GM12878 (cell line): Measurements from ENCODE around the gene GAS6. TPM values are rescaled to one million over a fixed set of nuclear protein-coding genes. Genes with fewer than 3 reads are reported as not detected.
"Not testable (repeated sequence)": the region's sequence is repeated elsewhere in the genome, so short reads cannot be mapped to it uniquely, and the experiment has no call there.

Source experiments
- ATAC-seq: fragments of 200-7000 bp; cut with Tn5 transposase; 3 replicates; pipeline ENCODE4 v1.9.1; 2020; ENCODE audit warnings: mild to moderate bottlenecking, moderate library complexity
- BruUV-seq: library from RNA; stranded (reverse); fragments of 400-500 nt; replicated peaks from 2 replicates; lab custom pipeline; 2021; lab: Mats Ljungman, UMichigan
- CTCF ChIA-PET: fragments of 300-600 bp; sonication (Branson Sonifier 250); formaldehyde crosslinking; extraction: SDS; loops from one replicate; lab custom pipeline; 2021; ENCODE audit warnings: inconsistent platforms; lab: Yijun Ruan, JAX
- POLR2A ChIA-PET: fragments of 350-600 bp; formaldehyde crosslinking; extraction: SDS; loops from one replicate; lab custom pipeline; 2021; ENCODE audit warnings: inconsistent platforms; lab: Charles Lee
- RAD21 ChIA-PET: fragments of 300-600 bp; sonication (Branson Sonifier 250); formaldehyde crosslinking; loops from one replicate; lab custom pipeline; 2023; ENCODE audit warnings: antibody characterized with exemption; ENCODE audit not compliant: unreplicated experiment; lab: Charles Lee
- SMC1A ChIA-PET: fragments of 300-600 bp; sonication (Branson Sonifier 250); formaldehyde crosslinking; loops from one replicate; lab custom pipeline; 2023; ENCODE audit not compliant: unreplicated experiment, uncharacterized antibody; lab: Charles Lee
- DNase-seq: peaks from one replicate; pipeline ENCODE4 v3.0.0-alpha.2; 2011; ENCODE audit warnings: low read depth, low spot score
- FAIRE-seq: peaks from 3 replicates; lab custom pipeline; 2011; peaks lifted over from hg19 to GRCh38; lab: Jason Lieb, UNC
- H2AFZ ChIP-seq: 2 replicates; pipeline ENCODE4 v1.6.0; 2011; ENCODE audit warnings: low read depth, low read length, control low read depth; ENCODE audit not compliant: control insufficient read depth
- H3K27ac ChIP-seq: 2 replicates; pipeline ENCODE4 v1.5.1; 2011; ENCODE audit warnings: control low read depth; ENCODE audit not compliant: control insufficient read depth, insufficient read depth
- H3K27me3 ChIP-seq, 2 experiments: replicated peaks in 1 of 2; 2 replicates each; pipeline versions ENCODE4 v1.6.0 to v1.6.1; 2011; ENCODE audit warnings: low read length in 1 of 2; ENCODE audit not compliant: control insufficient read depth in 2 of 2, insufficient read depth in 2 of 2
- H3K36me3 ChIP-seq, 2 experiments: 2 replicates each; pipeline ENCODE4 v1.5.1; 2011; ENCODE audit warnings: low read length in 1 of 2; ENCODE audit not compliant: control insufficient read depth in 2 of 2, insufficient read depth in 2 of 2
- H3K4me1 ChIP-seq: 2 replicates; pipeline ENCODE4 v1.6.1; 2011; ENCODE audit warnings: mild to moderate bottlenecking, low read length, moderate library complexity, mixed read lengths; ENCODE audit not compliant: control insufficient read depth, insufficient read depth
- H3K4me2 ChIP-seq: 2 replicates; pipeline ENCODE4 v1.6.0; 2011; ENCODE audit warnings: control low read depth; ENCODE audit not compliant: control insufficient read depth, insufficient read depth
- H3K4me3 ChIP-seq: fragments of 200-600 bp; sonication (generic); 2 replicates; pipeline ENCODE4 v1.5.1; 2016
- H3K79me2 ChIP-seq: 2 replicates; pipeline ENCODE4 v1.6.0; 2011; ENCODE audit warnings: low read length; ENCODE audit not compliant: control insufficient read depth, insufficient read depth
- H3K9ac ChIP-seq: 2 replicates; pipeline ENCODE4 v1.8.0; 2011; ENCODE audit warnings: low read length, control low read depth, mixed read lengths; ENCODE audit not compliant: control insufficient read depth, insufficient read depth
- H3K9me3 ChIP-seq: replicated peaks from 3 replicates; pipeline ENCODE4 v1.5.1; 2011; ENCODE audit warnings: mild to moderate bottlenecking, low read length; ENCODE audit not compliant: control insufficient read depth, insufficient read depth
- H4K20me1 ChIP-seq: 2 replicates; pipeline ENCODE4 v1.6.0; 2011; ENCODE audit not compliant: control insufficient read depth, insufficient read depth
- BCL3 ChIP-seq: IDR thresholded peaks from 2 replicates; pipeline ENCODE4 v1.6.1; 2011; ENCODE audit warnings: borderline replicate concordance, low read depth, mild to moderate bottlenecking, moderate library complexity, low read length; ENCODE audit not compliant: insufficient read depth, poor library complexity, severe bottlenecking
- BHLHE40 ChIP-seq, 2 experiments: fragments of 450-650 bp in 1 of 2; IDR thresholded peaks; 2 replicates each; pipeline ENCODE4 v1.6.1; 2011 to 2017; ENCODE audit warnings: low read depth in 2 of 2, borderline replicate concordance in 1 of 2, improper control_type of control experiment in 1 of 2, low read length in 1 of 2, mild to moderate bottlenecking in 1 of 2
- CBFB ChIP-seq: IDR thresholded peaks from 2 replicates; pipeline ENCODE4 v1.6.1; 2016; ENCODE audit warnings: antibody characterized with exemption, low read depth
- HDAC6 ChIP-seq: fragments of 200-600 bp; sonication (generic); IDR thresholded peaks from one replicate; pipeline ENCODE4 v1.8.0; 2017; ENCODE audit warnings: antibody characterized with exemption; ENCODE audit not compliant: unreplicated experiment
- MYB ChIP-seq: fragments of 150-350 bp; IDR thresholded peaks from 2 replicates; pipeline ENCODE4 v1.6.1; 2014; ENCODE audit warnings: mild to moderate bottlenecking, low read depth, low read length, borderline replicate concordance
- PBX3 ChIP-seq: IDR thresholded peaks from 2 replicates; pipeline ENCODE4 v1.6.1; 2011; ENCODE audit warnings: mild to moderate bottlenecking, low read depth, low read length, moderate library complexity; ENCODE audit not compliant: insufficient replicate concordance
- POU2F2 ChIP-seq: IDR thresholded peaks from 3 replicates; pipeline ENCODE4 v1.6.1; 2011; ENCODE audit warnings: low read depth, mild to moderate bottlenecking, low read length, borderline replicate concordance
- SPI1 ChIP-seq: IDR thresholded peaks from 2 replicates; pipeline ENCODE4 v1.6.1; 2011; ENCODE audit warnings: low read depth, mild to moderate bottlenecking, low read length, moderate library complexity, borderline replicate concordance; ENCODE audit not compliant: insufficient read depth
- ZNF207 ChIP-seq: fragments of 450-650 bp; IDR thresholded peaks from 2 replicates; pipeline ENCODE4 v1.6.1; 2014; ENCODE audit warnings: antibody characterized with exemption, mild to moderate bottlenecking, borderline replicate concordance
- ZNF217 ChIP-seq: fragments of 450-650 bp; IDR thresholded peaks from 2 replicates; pipeline ENCODE4 v1.6.1; 2017; ENCODE audit warnings: antibody characterized with exemption, mild to moderate bottlenecking
- WGBS: methylation state at CpG from one replicate; pipeline ENCODE4 v1.1.6; 2016; ENCODE audit warnings: low lambda C conversion rate; ENCODE audit not compliant: insufficient replicate concordance, insufficient coverage; ENCODE audit errors: missing lambda C conversion rate; 5-methylcytosine and 5-hydroxymethylcytosine counted together
- in situ Hi-C: fragments of 300-500 bp; cut with MboI; formaldehyde crosslinking; loops from 9 replicates; pipeline ENCODE4 v1.14.3; 2018; ENCODE audit warnings: mixed read lengths
- intact Hi-C: fragments of 100-400 bp; cut with micrococcal nuclease; formaldehyde crosslinking; loops from one replicate; pipeline ENCODE4 v1.14.2; 2022; ENCODE audit not compliant: unreplicated experiment
- polyA plus RNA-seq, 11 experiments: library from polyadenylated mRNA; depleted of rRNA in 4 of 11; unstranded in 6 of 11; stranded (reverse) in 5 of 11; fragments of >200 nt; fragmentation: Nextera tagmentation in 4 of 11; fragmentation: Illumina TruSeq in 1 of 11; extraction: Ambion mirVana in 4 of 11; extraction: Trizol in 1 of 11; gene quantifications; 1 replicate in 1 of 11; 2 replicates in 10 of 11; pipeline versions ENCODE4 v1.2.1 to v1.2.3, GENCODE V29; 2011 to 2016; ENCODE audit warnings: inconsistent platforms in 2 of 11, missing spikeins in 2 of 11, low read depth in 1 of 11
- total RNA-seq, 4 experiments: library from RNA; depleted of rRNA in 3 of 4; stranded (reverse); fragments of >200 nt in 3 of 4; fragmentation: Illumina TruSeq in 1 of 4; extraction: Trizol in 1 of 4; gene quantifications; 2 replicates each; pipeline versions ENCODE4 v1.2.1 to v1.2.3, GENCODE V29; 2013 to 2021
- TF ChIP-seq, protein P1 (sequence below), 3 experiments: IDR thresholded peaks in 2 of 3; conservative IDR thresholded peaks in 1 of 3; 2 replicates each; pipeline ENCODE4 v1.5.1; 2011; ENCODE audit warnings: low read depth in 3 of 3, low read length in 3 of 3, mild to moderate bottlenecking in 3 of 3, control low read depth in 2 of 3, moderate library complexity in 2 of 3, inconsistent platforms in 1 of 3, mixed read lengths in 1 of 3; ENCODE audit not compliant: control insufficient read depth in 2 of 3, insufficient read depth in 1 of 3; ENCODE audit errors: extremely low read depth in 1 of 3

Gene GAS6
- total and polyA plus RNA-seq, 10 of the 15 experiments (the other 5 are each of a cell fraction or from before 2014, with no cell fraction given), result 0.03 to 0.59 (median 0.10) TPM; not detected in 2

DNA sequence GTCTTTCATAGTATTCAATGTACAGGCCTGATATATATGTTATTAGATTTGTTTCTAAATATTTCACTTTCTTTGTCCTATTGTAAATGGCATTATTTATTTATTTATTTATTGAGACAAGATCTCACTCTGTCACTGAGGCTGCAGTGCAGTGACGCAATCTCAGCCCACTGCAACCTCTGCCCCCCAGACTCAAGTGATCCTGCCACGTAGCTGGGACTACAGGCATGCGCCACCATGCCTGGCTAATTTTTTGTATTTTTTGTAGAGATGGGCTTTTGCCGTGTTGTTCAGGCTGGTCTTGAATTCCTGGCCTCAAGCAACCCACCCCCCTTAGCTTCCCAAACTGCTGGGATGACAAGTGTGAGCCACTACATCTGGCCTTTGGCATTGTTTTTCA lies 5.4 kb upstream of the GAS6 start (continued):
- TF ChIP-seq BHLHE40 (IDR thresholded peaks at IDR 0.05; ENCODE audit: borderline replicate concordance in 1 of 2, low read depth in 2 of 2, low read length in 1 of 2) (no peak), CBFB (no peak)

DNA sequence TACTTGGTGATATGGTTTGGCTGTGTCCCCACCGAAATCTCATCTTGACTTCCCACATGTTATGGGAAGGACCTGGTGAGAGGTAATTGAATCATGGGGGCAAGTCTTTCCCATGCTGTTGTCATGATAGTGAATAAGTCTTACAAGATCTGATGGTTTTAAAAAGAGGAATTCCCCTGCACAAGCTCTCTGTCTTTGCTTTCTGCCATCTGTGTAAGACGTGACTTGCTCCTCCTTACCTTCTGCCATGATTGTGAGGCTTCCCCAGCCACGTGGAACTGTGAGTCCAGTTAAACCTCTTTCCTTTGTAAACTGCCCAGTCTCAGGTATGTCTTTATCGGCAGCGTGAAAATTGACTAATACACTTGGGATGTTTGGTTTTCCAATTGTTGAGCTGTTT lies 4.0 kb upstream of the GAS6 start:
- H4K20me1 ChIP-seq, FAIRE-seq, H3K4me2 ChIP-seq, H3K36me3 ChIP-seq, intact Hi-C loops, H3K9ac ChIP-seq, CTCF ChIA-PET, H3K27me3 ChIP-seq, ATAC-seq, DNase-seq, POLR2A ChIA-PET, H2AFZ ChIP-seq, H3K9me3 ChIP-seq, in situ Hi-C loops, H3K4me3 ChIP-seq, BruUV-seq, H3K79me2 ChIP-seq, RAD21 ChIA-PET, H3K4me1 ChIP-seq, SMC1A ChIA-PET, H3K27ac ChIP-seq: not testable (repeated sequence)
- 28% methylated on average over 5 of the region's 5 CpGs for WGBS

- in situ Hi-C loops, result no loop called here
- RAD21 ChIA-PET, result no interaction called here
- TF ChIP-seq BCL3 (no peak), ZNF217 (no peak), ZNF207 (no peak), HDAC6 (no peak), MYB (no peak), POU2F2 (no peak), SPI1 (no peak), PBX3 (no peak)
- TF ChIP-seq, protein P1, sequence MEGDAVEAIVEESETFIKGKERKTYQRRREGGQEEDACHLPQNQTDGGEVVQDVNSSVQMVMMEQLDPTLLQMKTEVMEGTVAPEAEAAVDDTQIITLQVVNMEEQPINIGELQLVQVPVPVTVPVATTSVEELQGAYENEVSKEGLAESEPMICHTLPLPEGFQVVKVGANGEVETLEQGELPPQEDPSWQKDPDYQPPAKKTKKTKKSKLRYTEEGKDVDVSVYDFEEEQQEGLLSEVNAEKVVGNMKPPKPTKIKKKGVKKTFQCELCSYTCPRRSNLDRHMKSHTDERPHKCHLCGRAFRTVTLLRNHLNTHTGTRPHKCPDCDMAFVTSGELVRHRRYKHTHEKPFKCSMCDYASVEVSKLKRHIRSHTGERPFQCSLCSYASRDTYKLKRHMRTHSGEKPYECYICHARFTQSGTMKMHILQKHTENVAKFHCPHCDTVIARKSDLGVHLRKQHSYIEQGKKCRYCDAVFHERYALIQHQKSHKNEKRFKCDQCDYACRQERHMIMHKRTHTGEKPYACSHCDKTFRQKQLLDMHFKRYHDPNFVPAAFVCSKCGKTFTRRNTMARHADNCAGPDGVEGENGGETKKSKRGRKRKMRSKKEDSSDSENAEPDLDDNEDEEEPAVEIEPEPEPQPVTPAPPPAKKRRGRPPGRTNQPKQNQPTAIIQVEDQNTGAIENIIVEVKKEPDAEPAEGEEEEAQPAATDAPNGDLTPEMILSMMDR (IDR thresholded peaks at IDR 0.05 in 2 of 3, conservative IDR thresholded peaks at IDR 0.05 in 1 of 3; ENCODE audit: control insufficient read depth in 2 of 3, extremely low read depth in 1 of 3, insufficient read depth in 1 of 3, low read depth in 3 of 3, low read length in 3 of 3), result no peak
Observed at GRCh38 chr13:113865427-113865826, 1.6 kb upstream of the GAS6 start.

More at GRCh38 chr13:113865427-113865826, 1.6 kb upstream of the GAS6 start:
- no peak for ATAC-seq
- Histone ChIP-seq H3K4me2 (no peak overlapping the region), H3K27me3 (peaks cover 2 to 14% of the 10 kb centered on the region in 2 experiments), H3K4me3 (no peak overlapping the region), H3K9ac (no peak overlapping the region), H3K79me2 (no peaks in the 10 kb centered on the region), H3K4me1 (no peaks in the 10 kb centered on the region), H3K36me3 (no peaks in the 10 kb centered on the region), H2AFZ (no peak overlapping the region), H3K27ac (no peak overlapping the region), H3K9me3 (peaks cover 2% of the 10 kb centered on the region; the same call in 2 of the 3 replicates), H4K20me1 (no peaks in the 10 kb centered on the region)
- ChIA-PET POLR2A (no interaction called here), SMC1A (no interaction called here), CTCF (no interaction called here)
- DNase-seq, result no peak
- FAIRE-seq, result no peak
- intact Hi-C loops, result no loop called here
- WGBS, result 85% methylated on average over 4 of the region's 4 CpGs
- no TSS peak for BruUV-seq
